ENCODE data around the gene NGB.

DNA sequence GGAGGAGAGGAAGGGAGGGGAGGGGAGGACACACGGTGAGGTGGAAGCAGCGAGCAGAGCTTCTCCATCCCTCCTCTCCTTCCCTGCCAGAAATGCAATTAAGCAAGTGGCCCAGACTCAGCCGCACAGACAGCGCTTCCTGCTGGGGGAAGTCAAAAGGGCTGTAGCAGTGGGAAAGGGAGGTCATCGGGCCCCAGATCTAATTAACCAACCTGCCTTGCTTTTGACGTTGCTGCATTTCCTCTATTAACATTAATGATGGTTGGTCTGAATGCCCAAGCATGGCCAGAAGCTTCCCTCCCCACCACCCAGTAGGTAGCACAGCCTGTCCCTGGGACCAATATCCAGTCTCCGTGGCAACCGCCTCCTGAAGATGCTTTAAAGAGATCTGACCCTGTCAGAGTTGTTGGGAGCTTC is 4.6 kb upstream of the NGB start:
- TF ChIP-seq POLR2A (IDR thresholded peaks at IDR 0.05) (no peak), EP300 (IDR thresholded peaks at IDR 0.05; ENCODE audit: low read depth) (no peak)
- TF ChIP-seq, protein P1, sequence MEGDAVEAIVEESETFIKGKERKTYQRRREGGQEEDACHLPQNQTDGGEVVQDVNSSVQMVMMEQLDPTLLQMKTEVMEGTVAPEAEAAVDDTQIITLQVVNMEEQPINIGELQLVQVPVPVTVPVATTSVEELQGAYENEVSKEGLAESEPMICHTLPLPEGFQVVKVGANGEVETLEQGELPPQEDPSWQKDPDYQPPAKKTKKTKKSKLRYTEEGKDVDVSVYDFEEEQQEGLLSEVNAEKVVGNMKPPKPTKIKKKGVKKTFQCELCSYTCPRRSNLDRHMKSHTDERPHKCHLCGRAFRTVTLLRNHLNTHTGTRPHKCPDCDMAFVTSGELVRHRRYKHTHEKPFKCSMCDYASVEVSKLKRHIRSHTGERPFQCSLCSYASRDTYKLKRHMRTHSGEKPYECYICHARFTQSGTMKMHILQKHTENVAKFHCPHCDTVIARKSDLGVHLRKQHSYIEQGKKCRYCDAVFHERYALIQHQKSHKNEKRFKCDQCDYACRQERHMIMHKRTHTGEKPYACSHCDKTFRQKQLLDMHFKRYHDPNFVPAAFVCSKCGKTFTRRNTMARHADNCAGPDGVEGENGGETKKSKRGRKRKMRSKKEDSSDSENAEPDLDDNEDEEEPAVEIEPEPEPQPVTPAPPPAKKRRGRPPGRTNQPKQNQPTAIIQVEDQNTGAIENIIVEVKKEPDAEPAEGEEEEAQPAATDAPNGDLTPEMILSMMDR (IDR thresholded peaks at IDR 0.05), result no peak

Measured in transverse colon (tissue), 3 donors.